H1 (cell line): Measurements from ENCODE around the gene IL17RD. TPM values are rescaled to one million over a fixed set of nuclear protein-coding genes. Genes with fewer than 3 reads are reported as not detected.
A peak's percentile ranks its signal among the peaks of the same experiment; 100 is the strongest.

Experiments
- CTCF ChIA-PET: fragments of 300-600 bp; sonication (Branson Sonifier 250); formaldehyde crosslinking; loops from one replicate; lab custom pipeline; 2021; ENCODE audit not compliant: partially characterized antibody; lab: Charles Lee
- POLR2A ChIA-PET: fragments of 300-600 bp; sonication (Branson Sonifier 250); formaldehyde crosslinking; loops from one replicate; lab custom pipeline; 2021; ENCODE audit warnings: inconsistent platforms; ENCODE audit not compliant: partially characterized antibody; lab: Charles Lee
- DNase-seq, 2 experiments: peaks; one replicate each; pipeline versions ENCODE4 v3.0.0 to v3.0.0-alpha.2; 2010 to 2022; ENCODE audit warnings: low spot score in 2 of 2, low read depth in 1 of 2, mixed read lengths in 1 of 2
- FAIRE-seq: peaks from 2 replicates; lab custom pipeline; 2011; peaks lifted over from hg19 to GRCh38; lab: Jason Lieb, UNC
- H2AFZ ChIP-seq: 2 replicates; pipeline ENCODE4 v1.8.1; 2012; ENCODE audit warnings: low read length, inconsistent platforms
- H2AK5ac ChIP-seq: 2 replicates; pipeline ENCODE4 v1.6.1; 2013; ENCODE audit warnings: low read depth, low read length
- H2BK120ac ChIP-seq: replicated peaks from 2 replicates; pipeline ENCODE3; 2013; ENCODE audit warnings: low read depth, low read length, inconsistent platforms
- H2BK12ac ChIP-seq: 2 replicates; pipeline ENCODE4 v1.6.1; 2013; ENCODE audit warnings: low read depth, low read length
- H2BK15ac ChIP-seq: 2 replicates; pipeline ENCODE4 v1.6.1; 2013; ENCODE audit warnings: low read length
- H2BK20ac ChIP-seq: 2 replicates; pipeline ENCODE4 v1.6.1; 2013; ENCODE audit warnings: low read length
- H2BK5ac ChIP-seq: 2 replicates; pipeline ENCODE4 v1.6.1; 2013; ENCODE audit warnings: low read depth, low read length
- H3K14ac ChIP-seq: 2 replicates; pipeline ENCODE4 v1.6.1; 2013; ENCODE audit warnings: inconsistent platforms; ENCODE audit not compliant: insufficient read length
- H3K18ac ChIP-seq: 2 replicates; pipeline ENCODE4 v1.6.1; 2013; ENCODE audit warnings: low read length; ENCODE audit errors: extremely low read depth
- H3K23ac ChIP-seq: 2 replicates; pipeline ENCODE4 v1.6.1; 2013; ENCODE audit warnings: inconsistent platforms; ENCODE audit not compliant: insufficient read length
- H3K23me2 ChIP-seq: 2 replicates; pipeline ENCODE4 v1.6.1; 2013; ENCODE audit warnings: low read depth, low read length
- H3K27ac ChIP-seq: 2 replicates; pipeline ENCODE4 v1.6.1; 2011; ENCODE audit warnings: low read depth, low read length, inconsistent platforms
- H3K27me3 ChIP-seq, 4 experiments: replicated peaks in 1 of 4; 1 replicate in 1 of 4; 2 replicates in 3 of 4; pipeline versions ENCODE4 v1.6.1 to v1.8.1; 2011 to 2013; ENCODE audit warnings: low read length in 3 of 4, mild to moderate bottlenecking in 3 of 4, inconsistent platforms in 2 of 4, mixed read lengths in 2 of 4, moderate library complexity in 1 of 4; ENCODE audit not compliant: control insufficient read depth in 3 of 4, insufficient read depth in 3 of 4; ENCODE audit errors: extremely low read depth in 1 of 4
- H3K36me3 ChIP-seq, 4 experiments: 2 replicates each; pipeline versions ENCODE4 v1.6.1 to v1.8.1; 2011 to 2013; ENCODE audit warnings: mild to moderate bottlenecking in 4 of 4, low read length in 3 of 4, moderate library complexity in 2 of 4, control low read depth in 1 of 4, inconsistent platforms in 1 of 4; ENCODE audit not compliant: insufficient read depth in 4 of 4, control insufficient read depth in 2 of 4
- H3K4ac ChIP-seq: replicated peaks from 2 replicates; pipeline ENCODE3; 2013; ENCODE audit warnings: low read length, low read depth, mixed read lengths, inconsistent platforms; ENCODE audit not compliant: insufficient read length
- H3K4me1 ChIP-seq, 4 experiments: replicated peaks in 1 of 4; 1 replicate in 1 of 4; 2 replicates in 3 of 4; pipeline versions ENCODE4 v1.6.1 to v1.8.1; 2011 to 2013; ENCODE audit warnings: low read length in 3 of 4, inconsistent platforms in 2 of 4, mixed read lengths in 1 of 4; ENCODE audit not compliant: insufficient read depth in 4 of 4, control insufficient read depth in 3 of 4
- H3K4me2 ChIP-seq, 2 experiments: 2 replicates each; pipeline versions ENCODE4 v1.6.1 to v1.8.1; 2011 to 2013; ENCODE audit warnings: low read depth in 2 of 2, low read length in 2 of 2, control low read depth in 1 of 2, inconsistent platforms in 1 of 2, mild to moderate bottlenecking in 1 of 2; ENCODE audit not compliant: insufficient read depth in 1 of 2
- H3K4me3 ChIP-seq, 4 experiments: fragments of 200-600, 300-600 bp in 1 of 4; sonication (generic), shearing (Covaris generic), sonication (Bioruptor Twin) in 1 of 4; 2 replicates each; pipeline versions ENCODE4 v1.5.1 to v1.8.1; 2011 to 2016; ENCODE audit warnings: low read length in 4 of 4, low read depth in 3 of 4, control low read depth in 2 of 4, inconsistent platforms in 2 of 4, mild to moderate bottlenecking in 2 of 4, mixed read lengths in 1 of 4, moderate library complexity in 1 of 4; ENCODE audit not compliant: insufficient read depth in 2 of 4; ENCODE audit errors: extremely low read depth in 1 of 4
- H3K56ac ChIP-seq: replicated peaks from 2 replicates; pipeline ENCODE3; 2013; ENCODE audit warnings: low read depth, mild to moderate bottlenecking, mixed read lengths, low read length, inconsistent platforms; ENCODE audit not compliant: insufficient read length
- H3K79me1 ChIP-seq: 2 replicates; pipeline ENCODE4 v1.6.1; 2013; ENCODE audit warnings: low read depth, low read length, control low read depth
- H3K79me2 ChIP-seq, 2 experiments: 2 replicates each; pipeline versions ENCODE4 v1.6.1 to v1.8.1; 2012 to 2013; ENCODE audit warnings: low read length in 2 of 2, mild to moderate bottlenecking in 2 of 2, inconsistent platforms in 1 of 2; ENCODE audit not compliant: insufficient read depth in 2 of 2, control insufficient read depth in 1 of 2
- H3K9ac ChIP-seq, 4 experiments: replicated peaks in 1 of 4; 1 replicate in 1 of 4; 2 replicates in 3 of 4; pipeline versions ENCODE4 v1.6.1 to v1.8.1; 2011 to 2013; ENCODE audit warnings: low read depth in 3 of 4, low read length in 3 of 4, control low read depth in 2 of 4, mild to moderate bottlenecking in 2 of 4, moderate library complexity in 2 of 4, inconsistent platforms in 1 of 4; ENCODE audit errors: extremely low read depth in 1 of 4
- H3K9me3 ChIP-seq, 2 experiments: 2 replicates each; pipeline versions ENCODE4 v1.6.1 to v1.8.1; 2012 to 2013; ENCODE audit warnings: mild to moderate bottlenecking in 2 of 2, moderate library complexity in 2 of 2, control low read depth in 1 of 2, inconsistent platforms in 1 of 2, low read depth in 1 of 2, low read length in 1 of 2, mixed read lengths in 1 of 2; ENCODE audit not compliant: insufficient read depth in 2 of 2
- H4K20me1 ChIP-seq, 2 experiments: replicated peaks in 1 of 2; 2 replicates each; pipeline versions ENCODE3 to v1.8.1; 2011 to 2013; ENCODE audit warnings: inconsistent platforms in 2 of 2, low read length in 2 of 2, mild to moderate bottlenecking in 1 of 2; ENCODE audit not compliant: insufficient read depth in 2 of 2, control insufficient read depth in 1 of 2
- H4K5ac ChIP-seq: 2 replicates; pipeline ENCODE4 v1.6.1; 2013; ENCODE audit warnings: low read length, low read depth, mixed read lengths, inconsistent platforms; ENCODE audit not compliant: insufficient read length
- H4K8ac ChIP-seq: 2 replicates; pipeline ENCODE4 v1.8.0; 2013; ENCODE audit warnings: mild to moderate bottlenecking, moderate library complexity, low read length, inconsistent platforms; ENCODE audit not compliant: insufficient read depth; ENCODE audit errors: extremely low read depth
- H4K91ac ChIP-seq: replicated peaks from 2 replicates; pipeline ENCODE3; 2013; ENCODE audit warnings: low read length, mixed read lengths, inconsistent platforms; ENCODE audit not compliant: insufficient read length
- CTCF ChIP-seq, 3 experiments: IDR thresholded peaks; 1 replicate in 2 of 3; 2 replicates in 1 of 3; pipeline versions ENCODE4 v1.5.1 to v1.6.1; 2011; ENCODE audit warnings: low read length in 3 of 3, mild to moderate bottlenecking in 3 of 3, inconsistent platforms in 2 of 3, low read depth in 1 of 3, moderate library complexity in 1 of 3; ENCODE audit not compliant: insufficient read depth in 1 of 3; ENCODE audit errors: control extremely low read depth in 1 of 3
- EP300 ChIP-seq, 2 experiments: IDR thresholded peaks; 1 replicate in 1 of 2; 2 replicates in 1 of 2; pipeline ENCODE4 v1.6.1; 2011 to 2012; ENCODE audit warnings: low read depth in 2 of 2, low read length in 2 of 2, mild to moderate bottlenecking in 2 of 2, borderline replicate concordance in 1 of 2, inconsistent platforms in 1 of 2, moderate library complexity in 1 of 2
- HDAC6 ChIP-seq: IDR thresholded peaks from one replicate; pipeline ENCODE4 v1.7.1; 2012; ENCODE audit warnings: low read depth, mild to moderate bottlenecking, inconsistent platforms, low read length, moderate library complexity
- JUN ChIP-seq: IDR thresholded peaks from 2 replicates; pipeline ENCODE4 v1.6.1; 2011; ENCODE audit warnings: low read depth, mild to moderate bottlenecking, improper control_type of control experiment, low read length
- NANOG ChIP-seq: IDR thresholded peaks from 2 replicates; pipeline ENCODE4 v1.6.1; 2011; ENCODE audit warnings: low read length, low read depth, mild to moderate bottlenecking, inconsistent platforms; ENCODE audit not compliant: insufficient read depth, poor library complexity, severe bottlenecking
- SUZ12 ChIP-seq: fragments of 200-600 bp; sonication (generic); IDR thresholded peaks from 2 replicates; pipeline ENCODE4 v1.6.1; 2012; ENCODE audit warnings: mild to moderate bottlenecking, inconsistent platforms, low read length, moderate library complexity, mixed read lengths
- TEAD4 ChIP-seq: IDR thresholded peaks from 2 replicates; pipeline ENCODE4 v1.6.1; 2012; ENCODE audit warnings: low read depth, low read length, inconsistent platforms, mixed read lengths
- ZNF274 ChIP-seq: IDR thresholded peaks from 2 replicates; pipeline ENCODE4 v1.7.0; 2012; ENCODE audit warnings: low read length, borderline replicate concordance; ENCODE audit errors: extremely low read depth
- WGBS, 2 experiments: shearing (Covaris generic) in 1 of 2; methylation state at CpG; one replicate each; pipeline versions ENCODE4 v1.1.6 to v1.1.7; 2013 to 2015; ENCODE audit warnings: low lambda C conversion rate in 2 of 2, mixed read lengths in 2 of 2, inconsistent platforms in 1 of 2, low coverage in 1 of 2, missing lambda C conversion rate in 1 of 2; ENCODE audit not compliant: insufficient replicate concordance in 2 of 2, insufficient coverage in 1 of 2, insufficient read length in 1 of 2; ENCODE audit errors: extremely low coverage in 1 of 2, missing lambda C conversion rate in 1 of 2; 5-methylcytosine and 5-hydroxymethylcytosine counted together
- polyA plus RNA-seq, 7 experiments: library from polyadenylated mRNA; depleted of rRNA in 3 of 7; stranded (reverse) in 5 of 7; unstranded in 2 of 7; fragments of >200 nt in 5 of 7; fragments of 200-250 nt in 2 of 7; gene quantifications; 1 replicate in 5 of 7; 2 replicates in 1 of 7; 4 replicates in 1 of 7; pipeline versions ENCODE4 v1.2.1 to v1.2.3, GENCODE V29; 2011 to 2013; ENCODE audit warnings: missing spikeins in 2 of 7, mixed read lengths in 2 of 7
- total RNA-seq: library from RNA; stranded (reverse); fragmentation: NEBNext Ultra II Directional; extraction: Animal tissue kit (Norgen Biotek cat#: 25700); gene quantifications from 2 replicates; pipeline ENCODE4 v1.2.1, GENCODE V29; 2021

Gene IL17RD
- total and polyA plus RNA-seq, 2 of the 8 experiments (the other 6 are each of a cell fraction or from before 2014, with no cell fraction given), result 10.9 to 48.9 TPM

GRCh38 chr3:57130571-57131209 lies 34.5 kb downstream of the IL17RD start:
- Histone ChIP-seq H2AK5ac (peak overlapping the region; percentile 97), H4K20me1 (peaks cover 0 to 1% of the 10 kb centered on the region in 2 experiments), H2BK120ac (peak overlapping the region; percentile 89), H4K91ac (peak overlapping the region; percentile 96), H4K8ac (no peak overlapping the region), H2BK15ac (no peak overlapping the region), H3K9me3 (no peaks in the 10 kb centered on the region), H3K9ac (peak overlapping the region in 2 of 4 experiments; percentile 43 to 49; a peak in 3 of 7 replicates), H2BK20ac (peak overlapping the region; percentile 99), H3K14ac (no peak overlapping the region), H3K27ac (peak overlapping the region; percentile 80; the same call in 1 of the 2 replicates), H3K4ac (peak overlapping the region; percentile 97), H3K56ac (peak overlapping the region; percentile 91), H2AFZ (no peak overlapping the region), H3K4me1 (peaks cover 23 to 55% (median 43%) of the 10 kb centered on the region in 4 experiments), H3K18ac (peak overlapping the region; percentile 97), H4K5ac (peak overlapping the region; percentile 12), H3K79me1 (peaks cover 5% of the 10 kb centered on the region), H3K4me3 (peak overlapping the region in 2 of 4 experiments; percentile 1 to 36; a peak in 3 of 8 replicates), H3K79me2 (peaks cover 0 to 35% of the 10 kb centered on the region in 2 experiments; a peak in 2 of 4 replicates), H3K23me2 (peaks cover 2% of the 10 kb centered on the region; the same call in 1 of the 2 replicates), H3K23ac (no peak overlapping the region), H2BK12ac (peak overlapping the region; percentile 98), H3K27me3 (peaks cover under 1 to 5% (median 2%) of the 10 kb centered on the region in 4 experiments; a peak in 5 of 7 replicates), H2BK5ac (peak overlapping the region; percentile 100), H3K36me3 (no peaks in the 10 kb centered on the region), H3K4me2 (peak overlapping the region; percentile 60 to 61)
- POLR2A ChIA-PET, result interaction anchor here (0.6 to 6.0 kb wide), 19 partner anchors 7 to 116 kb away, joined by 3 to 62 read pairs (median 4); partner anchors contain the start of genes HESX1 and IL17RD
- CTCF ChIA-PET, result interaction anchor here (0.7 to 2.9 kb wide), 6 partner anchors 20 to 254 kb away, joined by 3 to 11 read pairs (median 4); no protein-coding TSS in a partner anchor
- 3% methylated on average over 14 of the region's 14 CpGs; no CpG with 5 or more reads in 1 of the 2 experiments for WGBS, 2 experiments
- FAIRE-seq, result peak; percentile 91
- peak; percentile 94 to 99 for DNase-seq
- peak; percentile 96 for TF ChIP-seq NANOG
- no peak for TF ChIP-seq CTCF (IDR thresholded peaks at IDR 0.05; ENCODE audit: control extremely low read depth in 1 of 3, insufficient read depth in 1 of 3, low read depth in 1 of 3, low read length in 3 of 3)
- TF ChIP-seq JUN, result 0 out of 2 replicates have a peak, but pooled peaks have one; percentile 2
- peak; percentile 25; the same call in 1 of the 2 replicates for TF ChIP-seq TEAD4
- TF ChIP-seq SUZ12, result no peak
- no peak for TF ChIP-seq HDAC6
- TF ChIP-seq EP300 (IDR thresholded peaks at IDR 0.05; ENCODE audit: borderline replicate concordance in 1 of 2, low read depth in 2 of 2, low read length in 2 of 2), result peak; percentile 53 to 95
- no peak for TF ChIP-seq ZNF274
